DLD1 (cell line): ENCODE data around the gene CNST.

Source experiments
- in situ Hi-C: cut with HindIII; loops from 2 replicates; pipeline ENCODE4 v1.10.0; 2017; ENCODE audit warnings: low sequenced_read_pairs

The CNST gene

GRCh38 chr1:246566128-246566812 lies at the start of gene CNST, which contains the start of gene TFB2M:
CNST (plus strand) TSS chr1:246566456; CDS start chr1:246591563, 25,107 bp downstream.
TFB2M (minus strand) TSS chr1:246566261; CDS start chr1:246566138, 123 bp downstream.
- in situ Hi-C loops, result no loop called here

- in situ Hi-C loops, result no loop called here
Measured at GRCh38 chr1:246517391-246517790, 48.9 kb upstream of the CNST start.

GRCh38 chr1:246518456-246519205 lies 47.6 kb upstream of the CNST start:
- in situ Hi-C loops, result no loop called here

- in situ Hi-C loops, result no loop called here
Measured at GRCh38 chr1:246519514-246519913, 46.7 kb upstream of the CNST start.

- in situ Hi-C loops, result no loop called here
Measured at GRCh38 chr1:246526380-246526779, 39.9 kb upstream of the CNST start.

- in situ Hi-C loops, result no loop called here
Measured at GRCh38 chr1:246526915-246527314, 39.3 kb upstream of the CNST start.

- in situ Hi-C loops, result no loop called here
Measured at GRCh38 chr1:246527402-246528088, 38.7 kb upstream of the CNST start.

GRCh38 chr1:246528933-246529731 lies 37.1 kb upstream of the CNST start:
- in situ Hi-C loops, result no loop called here

- in situ Hi-C loops, result no loop called here
Measured at GRCh38 chr1:246530482-246530881, 35.8 kb upstream of the CNST start.

GRCh38 chr1:246532519-246532918 lies 33.7 kb upstream of the CNST start:
- in situ Hi-C loops, result no loop called here

- in situ Hi-C loops, result no loop called here
Measured at GRCh38 chr1:246533371-246533905, 32.8 kb upstream of the CNST start.

GRCh38 chr1:246534114-246534513 lies 32.1 kb upstream of the CNST start:
- in situ Hi-C loops, result no loop called here

GRCh38 chr1:246537441-246537840 lies 28.8 kb upstream of the CNST start:
- in situ Hi-C loops, result no loop called here

- in situ Hi-C loops, result no loop called here
Measured at GRCh38 chr1:246537887-246538286, 28.4 kb upstream of the CNST start.

GRCh38 chr1:246540738-246541491 lies 25.3 kb upstream of the CNST start:
- in situ Hi-C loops, result no loop called here

GRCh38 chr1:246544001-246544400 lies 22.3 kb upstream of the CNST start:
- in situ Hi-C loops, result no loop called here

GRCh38 chr1:246549665-246550064 lies 16.6 kb upstream of the CNST start:
- in situ Hi-C loops, result no loop called here

GRCh38 chr1:246550402-246550801 lies 15.9 kb upstream of the CNST start:
- in situ Hi-C loops, result no loop called here

- in situ Hi-C loops, result no loop called here
Measured at GRCh38 chr1:246552110-246552509, 14.1 kb upstream of the CNST start.

GRCh38 chr1:246554201-246554600 lies 12.1 kb upstream of the CNST start:
- in situ Hi-C loops, result no loop called here
